Natural killer cell (primary cell): ENCODE results near the gene ELAC2. TPM values are rescaled to one million over a fixed set of nuclear protein-coding genes. Genes with fewer than 3 reads are reported as not detected.

Experiments used
- ATAC-seq, 3 donors: fragments of 150-1000 bp in 2 of 3; fragments of 200-7000 bp in 1 of 3; cut with Tn5 transposase; 1 replicate in 1 of 3; 2 replicates in 2 of 3; pipeline ENCODE4 v1.10.0; 2021; ENCODE audit warnings: mild to moderate bottlenecking in 2 of 3, moderate library complexity in 2 of 3
- DNase-seq, 2 donors: peaks; one replicate each; pipeline versions ENCODE4 v3.0.0 to v3.0.0-alpha.2; 2013 to 2021; ENCODE audit warnings: mixed read lengths in 1 of 2
- H3K27ac ChIP-seq: one replicate; pipeline ENCODE4 v1.5.1; 2013; ENCODE audit warnings: mild to moderate bottlenecking, low read length
- H3K27me3 ChIP-seq: one replicate; pipeline ENCODE4 v1.6.1; 2013; ENCODE audit warnings: low read length; ENCODE audit not compliant: control insufficient read depth, insufficient read depth
- H3K36me3 ChIP-seq: one replicate; pipeline ENCODE4 v1.6.1; 2013; ENCODE audit warnings: low read length; ENCODE audit not compliant: control insufficient read depth, insufficient read depth
- H3K4me1 ChIP-seq: one replicate; pipeline ENCODE4 v1.6.1; 2013; ENCODE audit warnings: low read length; ENCODE audit not compliant: control insufficient read depth, insufficient read depth
- H3K4me3 ChIP-seq: one replicate; pipeline ENCODE4 v1.5.1; 2013; ENCODE audit warnings: low read length
- H3K9me3 ChIP-seq: one replicate; pipeline ENCODE4 v1.6.1; 2013; ENCODE audit warnings: low read length; ENCODE audit not compliant: control insufficient read depth, insufficient read depth
- H3K27ac Mint-ChIP-seq, 2 donors: one replicate each; pipeline ENCODE4 v1.8.0; 2022; ENCODE audit warnings: mild to moderate bottlenecking in 2 of 2, mixed read lengths in 2 of 2, moderate library complexity in 1 of 2
- H3K27me3 Mint-ChIP-seq, 2 donors: one replicate each; pipeline ENCODE4 v1.8.0; 2022; ENCODE audit warnings: low read depth in 2 of 2, mixed read lengths in 2 of 2
- H3K36me3 Mint-ChIP-seq: one replicate; pipeline ENCODE4 v1.8.0; 2022; ENCODE audit warnings: mixed read lengths
- H3K4me1 Mint-ChIP-seq, 2 donors: one replicate each; pipeline ENCODE4 v1.8.0; 2022; ENCODE audit warnings: mixed read lengths in 2 of 2
- H3K4me3 Mint-ChIP-seq: one replicate; pipeline ENCODE4 v1.8.0; 2022; ENCODE audit warnings: mild to moderate bottlenecking, moderate library complexity, mixed read lengths
- H3K9me3 Mint-ChIP-seq, 2 donors: one replicate each; pipeline ENCODE4 v1.8.0; 2022; ENCODE audit warnings: mixed read lengths in 2 of 2
- WGBS: methylation state at CpG from one replicate; pipeline ENCODE4 v1.1.7; 2013; ENCODE audit warnings: missing lambda C conversion rate; ENCODE audit not compliant: insufficient coverage; 5-methylcytosine and 5-hydroxymethylcytosine counted together
- intact Hi-C: fragments of 100-400 bp; cut with micrococcal nuclease; formaldehyde crosslinking; loops from one replicate; pipeline ENCODE4 v1.14.2; 2022
- total RNA-seq, 4 donors: library from RNA; stranded (reverse); fragments of 120-200 nt in 1 of 4; gene quantifications; one replicate each; pipeline versions ENCODE4 v1.2.3 to v1.2.4, GENCODE V29; 2013 to 2022
- TF ChIP-seq, protein P1 (sequence below): fragments of 200-600 bp; IDR thresholded peaks from one replicate; pipeline ENCODE4 v1.8.0; 2022; ENCODE audit warnings: antibody characterized with exemption

ELAC2 gene
- total RNA-seq, 3 donors from 2014 or later (not counting 1 experiment from before 2014, with no cell fraction given) = 65.5 to 84.2 (median 83.4) TPM

DNA sequence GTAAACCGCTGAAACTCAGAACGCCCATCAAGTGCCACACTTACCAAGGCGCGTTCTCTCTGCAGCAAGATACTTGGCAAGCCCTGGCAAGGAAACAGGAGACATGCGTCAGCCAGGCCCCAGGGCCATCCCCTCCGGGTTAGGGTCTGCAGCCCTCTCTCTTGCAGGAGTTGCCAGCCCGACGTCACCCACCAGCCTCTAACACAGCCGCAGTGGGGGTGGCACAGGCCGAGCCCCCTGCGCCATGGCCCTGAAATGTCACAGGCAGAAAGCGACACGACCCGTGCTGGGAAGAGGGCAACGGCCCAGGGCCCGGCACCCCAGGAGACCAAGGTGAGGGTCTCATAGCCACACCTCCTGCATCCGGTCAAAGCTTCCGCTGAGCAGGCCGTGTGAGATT is 21.9 kb downstream of the ELAC2 start:
- no peaks in the 10 kb centered on the region for H3K9me3 ChIP-seq
- no peak overlapping the region for H3K27ac ChIP-seq
- TF ChIP-seq, protein P1, sequence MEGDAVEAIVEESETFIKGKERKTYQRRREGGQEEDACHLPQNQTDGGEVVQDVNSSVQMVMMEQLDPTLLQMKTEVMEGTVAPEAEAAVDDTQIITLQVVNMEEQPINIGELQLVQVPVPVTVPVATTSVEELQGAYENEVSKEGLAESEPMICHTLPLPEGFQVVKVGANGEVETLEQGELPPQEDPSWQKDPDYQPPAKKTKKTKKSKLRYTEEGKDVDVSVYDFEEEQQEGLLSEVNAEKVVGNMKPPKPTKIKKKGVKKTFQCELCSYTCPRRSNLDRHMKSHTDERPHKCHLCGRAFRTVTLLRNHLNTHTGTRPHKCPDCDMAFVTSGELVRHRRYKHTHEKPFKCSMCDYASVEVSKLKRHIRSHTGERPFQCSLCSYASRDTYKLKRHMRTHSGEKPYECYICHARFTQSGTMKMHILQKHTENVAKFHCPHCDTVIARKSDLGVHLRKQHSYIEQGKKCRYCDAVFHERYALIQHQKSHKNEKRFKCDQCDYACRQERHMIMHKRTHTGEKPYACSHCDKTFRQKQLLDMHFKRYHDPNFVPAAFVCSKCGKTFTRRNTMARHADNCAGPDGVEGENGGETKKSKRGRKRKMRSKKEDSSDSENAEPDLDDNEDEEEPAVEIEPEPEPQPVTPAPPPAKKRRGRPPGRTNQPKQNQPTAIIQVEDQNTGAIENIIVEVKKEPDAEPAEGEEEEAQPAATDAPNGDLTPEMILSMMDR = no peak
- H3K9me3 Mint-ChIP-seq = no peaks in the 10 kb centered on the region
- no peak overlapping the region for H3K4me3 Mint-ChIP-seq
- 97% methylated on average over 19 of the region's 19 CpGs for WGBS
- no peak overlapping the region for H3K4me3 ChIP-seq
- DNase-seq (no peak), ATAC-seq (no peak)
- no peaks in the 10 kb centered on the region for H3K4me1 ChIP-seq
- no peaks in the 10 kb centered on the region for H3K27me3 ChIP-seq
- H3K36me3 Mint-ChIP-seq = peaks cover 21% of the 10 kb centered on the region
- intact Hi-C loops = no loop called here
- H3K4me1 Mint-ChIP-seq = no peaks in the 10 kb centered on the region
- H3K27ac Mint-ChIP-seq = no peak overlapping the region
- H3K36me3 ChIP-seq = peaks cover 91% of the 10 kb centered on the region
- no peaks in the 10 kb centered on the region for H3K27me3 Mint-ChIP-seq

DNA sequence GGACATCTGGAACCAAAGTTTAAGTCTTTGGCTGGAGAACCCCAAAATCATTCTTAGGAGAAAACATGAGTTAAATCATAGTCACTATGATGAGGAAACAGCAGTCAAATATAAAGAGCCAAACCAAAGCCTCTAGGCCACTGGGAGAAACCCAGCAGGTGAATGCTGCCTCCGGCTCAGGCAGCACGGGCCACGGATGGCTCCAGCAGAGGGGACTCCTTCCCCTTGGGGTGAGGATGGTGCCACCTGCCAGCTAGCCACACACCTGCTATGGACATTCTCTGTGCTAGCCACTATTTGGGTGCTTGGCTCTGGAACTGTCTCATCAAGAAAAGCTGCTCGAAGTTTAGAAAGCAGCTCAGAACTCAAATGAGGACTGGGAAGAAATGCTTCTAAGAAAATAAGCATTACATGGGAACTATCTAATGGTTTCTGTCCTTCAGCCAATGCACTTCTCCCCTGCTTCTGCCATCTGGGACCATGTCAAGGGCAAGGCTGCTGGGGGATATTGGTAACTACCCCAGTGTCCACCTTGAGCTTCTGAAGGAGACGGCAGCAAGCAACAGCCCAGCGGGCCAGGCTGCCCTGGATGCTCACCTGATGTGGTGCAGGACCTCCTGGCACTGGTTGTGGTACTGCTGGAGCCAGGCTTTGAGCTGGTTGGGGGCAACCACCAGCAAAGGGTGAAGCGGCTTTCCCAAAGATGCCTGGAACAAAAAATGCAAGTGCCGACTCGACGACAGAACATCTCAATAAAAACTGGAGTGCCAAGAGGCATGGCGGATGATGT is 22.5 kb downstream of the ELAC2 start:
- Mint-ChIP-seq H3K36me3 (peaks cover 21% of the 10 kb centered on the region), H3K4me3 (no peak overlapping the region), H3K4me1 (no peaks in the 10 kb centered on the region), H3K9me3 (no peaks in the 10 kb centered on the region), H3K27ac (peak overlapping the region in 1 of 2 donors; percentile 20), H3K27me3 (no peaks in the 10 kb centered on the region)
- H3K27ac ChIP-seq = no peak overlapping the region
- H3K9me3 ChIP-seq = no peaks in the 10 kb centered on the region
- no peaks in the 10 kb centered on the region for H3K4me1 ChIP-seq
- TF ChIP-seq, protein P1 = no peak
- no peak overlapping the region for H3K4me3 ChIP-seq
- ATAC-seq (no peak), DNase-seq (no peak)
- H3K36me3 ChIP-seq = peaks cover 87% of the 10 kb centered on the region
- intact Hi-C loops = no loop called here
- WGBS = 98% methylated on average over 11 of the region's 11 CpGs
- no peaks in the 10 kb centered on the region for H3K27me3 ChIP-seq

DNA sequence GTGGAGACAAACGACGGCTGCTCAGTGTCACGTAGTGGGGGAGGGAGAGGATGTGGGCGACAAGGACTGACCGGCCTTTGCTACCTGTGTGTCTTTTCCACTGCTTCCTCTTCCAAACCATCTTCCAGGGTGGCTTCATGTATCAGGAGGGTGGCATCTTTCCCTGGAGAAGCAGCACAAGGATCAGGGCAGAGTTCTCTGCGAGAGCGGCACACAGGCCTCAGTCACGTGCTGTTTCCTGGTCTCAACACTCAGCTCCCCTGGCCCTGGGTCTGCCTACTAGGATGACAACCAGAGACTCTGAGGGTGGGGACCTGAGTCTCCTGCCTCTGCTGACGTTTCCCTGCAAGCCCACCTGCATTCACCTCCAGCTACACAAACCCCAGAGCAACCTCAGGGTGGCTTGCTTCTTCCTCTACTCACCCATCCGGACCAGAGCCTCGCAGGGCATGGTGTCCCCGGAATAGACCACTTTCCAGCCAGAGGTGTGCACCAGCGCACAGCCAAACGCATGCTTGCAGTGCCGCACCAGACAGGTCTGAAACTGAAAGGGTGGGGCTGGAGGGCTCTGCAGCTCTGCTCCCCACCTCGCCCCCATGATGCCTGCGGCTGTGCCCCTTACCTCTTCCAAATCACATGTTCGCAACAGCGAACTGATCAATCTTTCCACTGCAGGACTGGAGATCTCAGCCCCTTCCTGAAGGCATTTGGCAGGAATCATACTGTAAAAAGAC is 23.3 kb downstream of the ELAC2 start:
- no peak overlapping the region for H3K4me3 Mint-ChIP-seq
- Histone ChIP-seq H3K9me3 (no peaks in the 10 kb centered on the region), H3K27me3 (no peaks in the 10 kb centered on the region), H3K27ac (no peak overlapping the region), H3K4me3 (no peak overlapping the region), H3K36me3 (peaks cover 87% of the 10 kb centered on the region), H3K4me1 (no peaks in the 10 kb centered on the region)
- no peaks in the 10 kb centered on the region for H3K27me3 Mint-ChIP-seq
- 93% methylated on average over 19 of the region's 19 CpGs for WGBS
- peak overlapping the region in 1 of 2 donors; percentile 20 for H3K27ac Mint-ChIP-seq
- ATAC-seq = no peak
- TF ChIP-seq, protein P1 = no peak
- no peaks in the 10 kb centered on the region for H3K9me3 Mint-ChIP-seq
- intact Hi-C loops = no loop called here
- peaks cover 21% of the 10 kb centered on the region for H3K36me3 Mint-ChIP-seq
- H3K4me1 Mint-ChIP-seq = no peaks in the 10 kb centered on the region
- DNase-seq = no peak
